ENCODE measurements around the gene HDAC7. TPM values are rescaled to one million over a fixed set of nuclear protein-coding genes. Genes with fewer than 3 reads are reported as not detected.

Gene HDAC7
- total RNA-seq, 4 donors from 2014 or later = 90.4 to 186 (median 98.4) TPM

DNA sequence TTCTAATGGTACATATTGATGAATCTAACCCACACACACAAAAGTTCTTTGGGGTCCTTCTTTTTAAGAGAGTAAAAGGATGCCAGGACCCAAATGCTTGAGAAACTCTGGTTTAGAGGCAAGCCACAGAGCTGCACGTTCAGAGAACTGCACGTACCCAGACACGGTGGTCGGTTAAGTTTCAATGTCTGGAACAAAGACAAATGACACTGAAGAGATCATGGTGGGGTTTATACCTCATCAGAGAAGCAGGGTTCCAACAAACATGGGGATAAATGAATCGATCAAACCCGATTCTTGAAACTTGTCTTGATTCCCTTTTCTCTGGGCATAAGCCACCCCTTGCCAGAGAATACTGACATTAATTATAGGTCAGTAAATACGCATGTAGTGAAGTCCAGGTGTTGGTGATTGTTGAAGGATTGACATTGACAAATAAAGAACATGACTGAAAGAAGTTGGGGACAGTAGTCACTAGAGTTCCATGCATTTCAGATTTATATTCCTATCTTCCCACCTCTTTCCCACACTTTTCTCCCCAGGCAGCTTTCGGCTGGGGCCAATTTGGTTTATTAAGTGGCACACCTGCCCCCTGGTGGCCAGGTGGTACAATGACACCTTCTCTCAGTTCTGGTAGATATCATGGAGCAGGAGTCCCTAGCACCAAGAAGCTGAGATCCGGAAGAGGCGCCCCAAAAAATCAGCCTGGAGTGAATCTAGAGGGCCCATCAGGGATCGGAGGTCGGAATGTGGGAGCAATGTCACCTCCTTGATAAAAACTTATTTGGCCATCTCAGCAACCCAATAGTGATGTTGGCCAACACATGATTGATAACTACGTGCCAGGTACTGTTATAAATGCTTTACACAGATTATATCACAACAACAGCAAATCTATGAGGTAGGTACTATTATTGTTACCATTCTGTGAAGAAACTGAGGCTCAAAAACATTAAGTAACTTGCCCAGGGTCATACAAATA, 17.8 kb upstream of the HDAC7 start:
- Histone ChIP-seq H3K4me3 (no peak overlapping the region), H3K36me3 (no peaks in the 10 kb centered on the region), H3K27me3 (no peaks in the 10 kb centered on the region), H3K4me1 (peaks cover 0 to 23% (median 7%) of the 10 kb centered on the region in 4 donors), H3K9me3 (no peaks in the 10 kb centered on the region), H3K27ac (peak overlapping the region in 2 of 4 donors; percentile 9 to 25)
- no peak for TF ChIP-seq POLR2A (IDR thresholded peaks at IDR 0.05)
- TF ChIP-seq, protein P1, sequence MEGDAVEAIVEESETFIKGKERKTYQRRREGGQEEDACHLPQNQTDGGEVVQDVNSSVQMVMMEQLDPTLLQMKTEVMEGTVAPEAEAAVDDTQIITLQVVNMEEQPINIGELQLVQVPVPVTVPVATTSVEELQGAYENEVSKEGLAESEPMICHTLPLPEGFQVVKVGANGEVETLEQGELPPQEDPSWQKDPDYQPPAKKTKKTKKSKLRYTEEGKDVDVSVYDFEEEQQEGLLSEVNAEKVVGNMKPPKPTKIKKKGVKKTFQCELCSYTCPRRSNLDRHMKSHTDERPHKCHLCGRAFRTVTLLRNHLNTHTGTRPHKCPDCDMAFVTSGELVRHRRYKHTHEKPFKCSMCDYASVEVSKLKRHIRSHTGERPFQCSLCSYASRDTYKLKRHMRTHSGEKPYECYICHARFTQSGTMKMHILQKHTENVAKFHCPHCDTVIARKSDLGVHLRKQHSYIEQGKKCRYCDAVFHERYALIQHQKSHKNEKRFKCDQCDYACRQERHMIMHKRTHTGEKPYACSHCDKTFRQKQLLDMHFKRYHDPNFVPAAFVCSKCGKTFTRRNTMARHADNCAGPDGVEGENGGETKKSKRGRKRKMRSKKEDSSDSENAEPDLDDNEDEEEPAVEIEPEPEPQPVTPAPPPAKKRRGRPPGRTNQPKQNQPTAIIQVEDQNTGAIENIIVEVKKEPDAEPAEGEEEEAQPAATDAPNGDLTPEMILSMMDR (IDR thresholded peaks at IDR 0.05) = peak; percentile 83 to 95 (median 86)
- TF ChIP-seq EP300 (IDR thresholded peaks at IDR 0.05) = peak in 1 of 2 donors; percentile 58
- 58 to 62% methylated on average over 13 of the region's 13 CpGs for WGBS, 2 donors
- peak; percentile 62 to 63 for DNase-seq (ENCODE audit: low spot score in 2 of 2)

DNA sequence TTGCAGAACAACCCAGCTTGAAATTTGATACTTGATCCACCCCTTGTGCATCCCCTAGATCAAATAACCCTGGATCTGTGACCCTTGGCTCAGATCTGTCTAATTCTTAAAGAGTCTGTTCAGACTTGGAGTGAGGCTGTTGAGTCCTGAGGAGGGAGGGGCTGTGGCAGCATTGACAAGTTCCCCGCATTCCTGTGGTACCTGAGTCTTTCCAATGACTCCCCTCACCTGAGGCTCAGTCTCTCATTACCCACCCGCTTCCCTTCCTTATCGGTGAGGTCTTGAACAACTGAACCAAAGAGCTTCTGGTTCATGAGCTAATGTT, 16.1 kb upstream of the HDAC7 start:
- Histone ChIP-seq H3K9me3 (no peaks in the 10 kb centered on the region), H3K4me3 (no peak overlapping the region), H3K36me3 (no peaks in the 10 kb centered on the region), H3K27me3 (no peaks in the 10 kb centered on the region), H3K27ac (no peak overlapping the region), H3K4me1 (peaks cover 0 to 23% (median 7%) of the 10 kb centered on the region in 4 donors)
- 52 to 79% methylated on average over 3 of the region's 3 CpGs for WGBS, 2 donors
- no peak for DNase-seq (ENCODE audit: low spot score in 2 of 2)
- TF ChIP-seq, protein P1 (IDR thresholded peaks at IDR 0.05) = no peak
- TF ChIP-seq EP300 (IDR thresholded peaks at IDR 0.05) (no peak), POLR2A (IDR thresholded peaks at IDR 0.05) (no peak)

DNA sequence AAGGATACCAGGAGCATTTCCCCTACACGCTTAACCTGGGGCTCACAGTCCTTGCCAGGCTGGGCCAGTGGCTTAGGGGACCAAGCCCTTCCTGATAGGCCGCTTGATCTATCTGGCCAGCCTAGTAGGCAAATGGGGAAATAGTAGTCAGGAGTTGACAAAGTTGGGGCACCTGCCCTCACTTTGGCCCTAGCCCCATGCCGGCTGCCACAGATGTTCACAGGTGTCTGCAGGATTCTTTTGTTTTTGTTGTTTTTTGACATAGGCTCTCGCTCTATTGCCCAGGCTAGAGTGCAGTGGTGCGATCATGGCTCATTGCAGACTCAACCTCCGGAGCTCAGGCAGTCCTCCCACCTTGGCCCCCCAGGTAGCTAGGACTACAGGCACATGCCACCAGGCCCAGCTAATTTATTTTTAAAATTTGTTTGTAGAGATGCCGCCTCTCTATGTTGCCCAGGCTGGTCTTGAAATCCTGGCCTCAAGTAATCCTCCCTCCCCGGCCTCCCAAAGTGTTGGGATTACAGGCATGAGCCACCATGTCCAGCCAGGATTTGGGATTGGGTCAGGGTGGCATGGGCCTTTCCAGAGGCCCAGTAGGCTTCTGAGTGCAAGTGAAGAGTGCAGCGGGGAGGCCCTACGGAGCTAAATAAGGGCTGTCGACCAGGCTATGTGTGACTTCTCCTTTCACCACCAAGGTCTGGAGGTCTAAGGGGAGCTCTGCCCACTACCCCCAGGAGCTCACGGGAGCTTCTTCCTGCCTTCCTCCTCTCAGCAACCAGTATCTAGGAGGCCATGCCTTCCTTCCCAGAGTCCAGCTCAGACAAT, 15.5 kb upstream of the HDAC7 start:
- TF ChIP-seq, protein P1 (IDR thresholded peaks at IDR 0.05) = no peak
- TF ChIP-seq POLR2A (IDR thresholded peaks at IDR 0.05) (no peak), EP300 (IDR thresholded peaks at IDR 0.05) (no peak)
- no peak for DNase-seq (ENCODE audit: low spot score in 2 of 2)
- Histone ChIP-seq H3K4me3 (no peak overlapping the region), H3K27ac (no peak overlapping the region), H3K9me3 (no peaks in the 10 kb centered on the region), H3K27me3 (no peaks in the 10 kb centered on the region), H3K36me3 (no peaks in the 10 kb centered on the region), H3K4me1 (peaks cover 0 to 24% (median 7%) of the 10 kb centered on the region in 4 donors)
- 84 to 85% methylated on average over 11 to 12 of the region's 12 CpGs for WGBS, 2 donors

DNA sequence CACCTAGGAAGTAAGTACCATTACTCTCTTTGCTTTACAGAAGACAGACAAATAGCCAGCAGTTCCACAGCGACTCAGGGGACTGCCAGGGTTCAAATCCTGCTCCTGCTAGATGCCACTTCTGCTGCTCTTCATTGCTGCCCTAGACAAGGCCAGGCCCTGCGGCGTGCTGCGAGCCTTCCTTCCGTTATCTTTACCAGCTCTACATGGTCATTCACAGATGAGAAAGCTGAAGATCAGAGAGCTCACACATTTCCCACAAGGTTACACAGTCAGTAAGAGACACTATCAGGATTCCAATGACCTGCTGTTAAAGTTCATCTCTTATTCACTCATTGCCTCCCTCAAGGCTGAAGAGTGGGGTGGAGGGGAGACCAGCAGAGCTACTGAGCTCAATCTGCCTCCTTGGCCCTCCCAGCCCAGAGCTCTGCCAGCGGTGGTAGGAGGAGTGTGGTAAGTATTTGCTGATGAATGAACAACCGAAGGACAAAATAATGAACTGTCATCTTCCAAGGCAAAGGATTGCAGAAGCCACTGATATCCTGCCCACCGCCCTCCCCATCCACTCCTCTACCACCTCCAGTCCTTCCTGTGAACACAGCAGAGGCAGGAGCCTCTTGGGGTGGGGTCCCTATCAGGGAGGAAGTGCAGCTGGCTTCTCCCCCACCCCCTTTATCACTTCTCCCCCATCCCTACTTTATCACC, 14.6 kb upstream of the HDAC7 start:
- Histone ChIP-seq H3K27ac (no peak overlapping the region), H3K27me3 (no peaks in the 10 kb centered on the region), H3K36me3 (no peaks in the 10 kb centered on the region), H3K4me3 (no peak overlapping the region), H3K4me1 (peaks cover 0 to 33% (median 10%) of the 10 kb centered on the region in 4 donors), H3K9me3 (no peaks in the 10 kb centered on the region)
- 85 to 86% methylated on average over 8 of the region's 8 CpGs for WGBS, 2 donors
- DNase-seq (ENCODE audit: low spot score in 2 of 2) = no peak
- TF ChIP-seq, protein P1 (IDR thresholded peaks at IDR 0.05) = no peak
- TF ChIP-seq EP300 (IDR thresholded peaks at IDR 0.05) = no peak
- no peak for TF ChIP-seq POLR2A (IDR thresholded peaks at IDR 0.05)

All from tibial nerve (tissue), 4 donors.